ENCODE data around the gene ERRFI1. TPM values are rescaled to one million over a fixed set of nuclear protein-coding genes. Genes with fewer than 3 reads are reported as not detected.
A peak's percentile ranks its signal among the peaks of the same experiment; 100 is the strongest.
"Not testable (repeated sequence)": the region's sequence is repeated elsewhere in the genome, so short reads cannot be mapped to it uniquely, and the experiment has no call there.

The ERRFI1 gene, protein sequence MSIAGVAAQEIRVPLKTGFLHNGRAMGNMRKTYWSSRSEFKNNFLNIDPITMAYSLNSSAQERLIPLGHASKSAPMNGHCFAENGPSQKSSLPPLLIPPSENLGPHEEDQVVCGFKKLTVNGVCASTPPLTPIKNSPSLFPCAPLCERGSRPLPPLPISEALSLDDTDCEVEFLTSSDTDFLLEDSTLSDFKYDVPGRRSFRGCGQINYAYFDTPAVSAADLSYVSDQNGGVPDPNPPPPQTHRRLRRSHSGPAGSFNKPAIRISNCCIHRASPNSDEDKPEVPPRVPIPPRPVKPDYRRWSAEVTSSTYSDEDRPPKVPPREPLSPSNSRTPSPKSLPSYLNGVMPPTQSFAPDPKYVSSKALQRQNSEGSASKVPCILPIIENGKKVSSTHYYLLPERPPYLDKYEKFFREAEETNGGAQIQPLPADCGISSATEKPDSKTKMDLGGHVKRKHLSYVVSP
- total RNA-seq (10 to 100 TPM in 3 of 4 donors, 1 to 10 TPM in 1; 9.8 to 16.9 (median 15.0) TPM), polyA plus RNA-seq (12.8 TPM)
- long read RNA-seq, donor 1, transcript ERRFI1-201 (4 exons, 3,104 nt) = major isoform, 6 of 11 reads
- long read RNA-seq, donor 1, partial matches to known transcripts = 1 of 11 reads
- long read RNA-seq, donor 1, other reads (novel, unspliced or antisense) = 3 of 11 reads
- long read RNA-seq, donor 2, partial matches to known transcripts = 0 of 4 reads
- long read RNA-seq, donor 2, other reads (novel, unspliced or antisense) = 0 of 4 reads
- long read RNA-seq, donor 3, transcript ERRFI1-201 (4 exons, 3,104 nt) = major isoform, 6 of 16 reads
- long read RNA-seq, donor 3, partial matches to known transcripts = 3 of 16 reads
- long read RNA-seq, donor 3, other reads (novel, unspliced or antisense) = 3 of 16 reads
- long read RNA-seq, donor 4, partial matches to known transcripts = 0 of 2 reads
- long read RNA-seq, donor 4, other reads (novel, unspliced or antisense) = 1 of 2 reads

GRCh38 chr1:8026153-8026975, at the start of gene ERRFI1:
TSS of gene ERRFI1 (minus strand) at chr1:8026309. CDS start at chr1:8015619, 10,690 bp downstream.
- Histone ChIP-seq H3K27ac (ENCODE audit: low read length) (peak within 1 kb of the TSS; percentile 87), H3K4me3 (ENCODE audit: low read length) (peak within 1 kb of the TSS; percentile 88), H3K9me3 (ENCODE audit: control insufficient read depth, low read length) (no peaks in the 10 kb centered on the region), H3K27me3 (ENCODE audit: control insufficient read depth, insufficient read depth) (no peaks in the 10 kb centered on the region), H3K4me1 (ENCODE audit: control insufficient read depth, insufficient read depth, low read length) (peaks cover 2% of the 10 kb centered on the region)
- WGBS = 3% methylated on average over 98 of the region's 98 CpGs
- peak; percentile 97 to 98 for ATAC-seq
- intact Hi-C loops (cut with DNase I) = loop anchor here in 2 of 4 donors (5.0 kb wide), 3 partner anchors 211 to 291 kb away; partner anchors contain the start of gene SLC45A1 (in 1 of the 2)
- DNase-seq = peak; percentile 96 to 99 (median 99)

- 95% methylated on average over 10 of the region's 10 CpGs for WGBS
- Histone ChIP-seq H3K27ac (ENCODE audit: low read length) (no peak overlapping the region), H3K4me1 (ENCODE audit: control insufficient read depth, insufficient read depth, low read length) (peaks cover 3% of the 10 kb centered on the region), H3K27me3 (ENCODE audit: control insufficient read depth, insufficient read depth) (no peaks in the 10 kb centered on the region), H3K4me3 (ENCODE audit: low read length) (no peak overlapping the region), H3K9me3 (ENCODE audit: control insufficient read depth, low read length) (no peaks in the 10 kb centered on the region)
- DNase-seq (no peak), ATAC-seq (no peak)
- intact Hi-C loops (cut with DNase I) = no loop called here
Measured at GRCh38 chr1:8075511-8076051, 49.5 kb upstream of the ERRFI1 start.

DNA sequence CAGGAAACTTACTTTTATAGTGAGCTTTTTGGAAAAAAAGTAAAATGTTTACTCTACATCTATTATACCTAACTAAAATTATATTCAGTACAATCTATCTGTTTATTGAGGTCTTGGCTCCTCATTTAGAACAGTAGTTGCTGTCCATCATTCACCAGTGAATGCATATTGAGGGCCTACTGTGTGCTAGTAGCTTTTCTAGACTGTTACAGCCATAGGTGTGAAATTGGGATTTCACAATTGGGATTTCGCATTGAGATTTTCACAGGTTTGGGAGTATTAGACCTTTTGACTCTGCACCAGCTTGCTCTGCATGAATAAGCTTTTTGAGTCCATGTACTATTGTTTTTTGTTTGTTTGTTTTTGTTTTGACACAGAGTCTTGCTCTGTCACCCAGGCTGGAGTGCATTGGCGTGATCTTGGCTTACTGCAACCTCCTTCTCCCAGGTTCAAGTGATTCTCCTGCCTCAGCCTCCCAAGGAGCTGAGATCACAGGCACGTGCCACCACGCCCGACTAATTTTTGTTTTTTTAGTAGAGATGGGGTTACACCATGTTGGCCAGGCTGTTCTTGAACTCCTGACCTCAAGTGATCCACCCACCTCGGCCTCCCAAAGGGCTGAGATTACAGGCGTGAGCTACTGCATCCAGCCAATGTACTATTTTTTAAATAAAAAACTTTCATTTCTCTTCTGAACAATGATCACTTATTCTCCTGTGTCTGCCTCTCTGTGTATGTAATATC, 47.2 kb upstream of the ERRFI1 start:
- intact Hi-C loops (cut with DNase I) = no loop called here
- H3K27ac ChIP-seq (ENCODE audit: low read length) = peak overlapping the region; percentile 42
- 67% methylated on average over 7 of the region's 7 CpGs for WGBS

DNA sequence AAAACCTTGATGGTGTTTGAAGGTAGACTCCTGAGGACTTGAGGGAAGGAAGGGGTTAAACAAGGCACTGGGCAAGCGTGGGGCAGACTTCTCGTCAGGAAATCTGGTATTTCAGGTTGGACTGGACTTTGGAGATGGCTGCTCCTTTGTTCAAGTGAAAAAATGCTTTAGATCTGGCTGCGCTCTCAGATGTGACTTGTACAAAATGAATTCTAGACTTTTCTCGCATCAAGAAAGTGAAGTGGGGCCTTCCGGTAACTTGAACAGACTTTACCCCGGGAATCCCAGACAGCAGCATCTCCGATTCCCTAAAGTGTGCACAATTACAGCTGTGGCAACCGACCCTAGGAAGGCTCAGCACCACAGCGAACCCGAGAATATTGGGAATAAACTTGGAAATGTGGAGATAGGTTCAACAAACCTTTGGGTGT, 44.3 kb upstream of the ERRFI1 start:
- no peak for ATAC-seq
- Histone ChIP-seq H3K4me1 (ENCODE audit: control insufficient read depth, insufficient read depth, low read length) (no peaks in the 10 kb centered on the region), H3K27ac (ENCODE audit: low read length) (no peak overlapping the region), H3K4me3 (ENCODE audit: low read length) (no peak overlapping the region), H3K9me3 (ENCODE audit: control insufficient read depth, low read length) (no peaks in the 10 kb centered on the region), H3K27me3 (ENCODE audit: control insufficient read depth, insufficient read depth) (no peaks in the 10 kb centered on the region)
- DNase-seq = no peak
- intact Hi-C loops (cut with DNase I) = no loop called here
- WGBS = 63% methylated on average over 10 of the region's 10 CpGs

More for the DNA sequence above, 47.2 kb upstream of the ERRFI1 start:
- no peak for ATAC-seq
- H3K27me3 ChIP-seq (ENCODE audit: control insufficient read depth, insufficient read depth) = no peaks in the 10 kb centered on the region
- H3K4me3 ChIP-seq (ENCODE audit: low read length) = no peak overlapping the region
- H3K4me1 ChIP-seq (ENCODE audit: control insufficient read depth, insufficient read depth, low read length) = peaks cover 3% of the 10 kb centered on the region
- H3K9me3 ChIP-seq (ENCODE audit: control insufficient read depth, low read length) = no peaks in the 10 kb centered on the region
- peak in 2 of 3 donors; percentile 28 to 71 for DNase-seq

DNA sequence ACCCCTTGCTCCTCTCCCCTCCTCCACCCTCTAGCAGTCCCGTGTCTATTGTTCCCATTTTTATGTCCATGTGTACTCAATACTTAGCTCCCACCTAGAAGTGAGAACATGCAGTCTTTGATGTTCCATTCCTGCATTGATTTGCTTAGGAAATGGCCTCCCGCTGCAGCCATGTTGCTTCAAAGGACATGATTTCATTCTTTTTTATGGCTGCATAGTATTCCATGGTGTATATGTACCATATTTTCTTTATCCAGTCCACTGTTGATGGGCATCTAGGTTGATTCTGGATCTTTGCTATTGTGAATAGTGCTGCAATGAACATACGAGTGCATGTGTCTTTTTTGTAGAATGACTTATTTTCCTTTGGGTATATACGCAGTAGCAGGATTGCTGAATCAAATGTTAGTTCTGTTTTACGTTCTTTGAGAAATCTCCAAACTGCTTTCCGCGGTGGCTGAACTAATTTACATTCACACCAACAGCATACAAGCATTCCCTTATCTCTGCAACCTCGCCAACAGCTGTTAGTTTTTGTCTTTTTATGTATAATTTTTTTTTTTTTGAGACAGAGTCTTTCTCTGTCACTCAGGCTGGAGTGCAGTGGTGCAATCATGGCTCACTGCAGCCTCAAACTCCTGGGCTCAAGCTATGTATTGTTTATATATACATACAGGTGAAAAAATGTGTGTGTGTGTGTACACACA, 43.7 kb upstream of the ERRFI1 start:
- H3K9me3 ChIP-seq (ENCODE audit: control insufficient read depth, low read length); H3K4me3 ChIP-seq (ENCODE audit: low read length); DNase-seq; intact Hi-C loops (cut with DNase I); H3K27me3 ChIP-seq (ENCODE audit: control insufficient read depth, insufficient read depth); H3K27ac ChIP-seq (ENCODE audit: low read length); H3K4me1 ChIP-seq (ENCODE audit: control insufficient read depth, insufficient read depth, low read length); ATAC-seq: not testable (repeated sequence)
- WGBS = 86% methylated on average over 8 of the region's 8 CpGs

DNA sequence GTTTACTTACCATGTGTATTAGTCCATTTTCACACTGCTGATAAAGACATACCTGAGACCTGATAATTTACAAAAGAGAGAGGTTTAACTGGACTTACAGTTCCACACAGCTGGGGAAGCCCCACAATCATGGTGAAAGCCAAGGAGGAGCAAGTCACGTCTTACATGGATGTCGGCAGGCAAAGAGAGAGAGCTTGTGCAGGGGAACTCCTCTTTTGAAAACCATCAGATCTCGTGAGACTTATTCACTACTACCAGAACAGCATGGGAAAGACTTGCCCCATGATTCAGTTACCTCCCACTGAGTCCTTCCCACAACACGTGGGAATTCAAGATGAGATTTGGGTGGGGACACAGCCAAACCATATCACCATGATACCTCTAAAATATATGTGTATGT, 39.3 kb upstream of the ERRFI1 start:
- no peak overlapping the region for H3K27ac ChIP-seq (ENCODE audit: low read length)
- no peak for DNase-seq
- H3K27me3 ChIP-seq (ENCODE audit: control insufficient read depth, insufficient read depth) = no peaks in the 10 kb centered on the region
- H3K9me3 ChIP-seq (ENCODE audit: control insufficient read depth, low read length) = no peaks in the 10 kb centered on the region
- H3K4me3 ChIP-seq (ENCODE audit: low read length) = no peak overlapping the region
- H3K4me1 ChIP-seq (ENCODE audit: control insufficient read depth, insufficient read depth, low read length) = no peaks in the 10 kb centered on the region
- ATAC-seq = no peak
- intact Hi-C loops (cut with DNase I) = no loop called here
- WGBS = 83% methylated on average over 4 of the region's 4 CpGs

- H3K4me1 ChIP-seq (ENCODE audit: control insufficient read depth, insufficient read depth, low read length) = no peaks in the 10 kb centered on the region
- no peak overlapping the region for H3K27ac ChIP-seq (ENCODE audit: low read length)
- no peak overlapping the region for H3K4me3 ChIP-seq (ENCODE audit: low read length)
- ATAC-seq (no peak), DNase-seq (no peak)
- intact Hi-C loops (cut with DNase I) = no loop called here
- 42% methylated on average over 7 of the region's 7 CpGs for WGBS
- H3K27me3 ChIP-seq (ENCODE audit: control insufficient read depth, insufficient read depth) = no peaks in the 10 kb centered on the region
- H3K9me3 ChIP-seq (ENCODE audit: control insufficient read depth, low read length) = no peaks in the 10 kb centered on the region
Measured at GRCh38 chr1:8063298-8064036, 37.4 kb upstream of the ERRFI1 start.

- no peaks in the 10 kb centered on the region for H3K27me3 ChIP-seq (ENCODE audit: control insufficient read depth, insufficient read depth)
- no peaks in the 10 kb centered on the region for H3K9me3 ChIP-seq (ENCODE audit: control insufficient read depth, low read length)
- no peaks in the 10 kb centered on the region for H3K4me1 ChIP-seq (ENCODE audit: control insufficient read depth, insufficient read depth, low read length)
- no peak for ATAC-seq
- no peak for DNase-seq
- intact Hi-C loops (cut with DNase I) = no loop called here
- no peak overlapping the region for H3K27ac ChIP-seq (ENCODE audit: low read length)
- 83% methylated on average over 4 of the region's 4 CpGs for WGBS
- no peak overlapping the region for H3K4me3 ChIP-seq (ENCODE audit: low read length)
Measured at GRCh38 chr1:8062861-8063260, 36.8 kb upstream of the ERRFI1 start.

Measured in right cardiac atrium (tissue), 5 donors.